Endothelial cell (in vitro differentiated cells): ENCODE results near the gene C11orf21. TPM values are rescaled to one million over a fixed set of nuclear protein-coding genes. Genes with fewer than 3 reads are reported as not detected.

ENCODE experiments used
- DNase-seq: peaks from one replicate; pipeline ENCODE4 v3.0.0; 2021; ENCODE audit warnings: low spot score
- H3K27ac Mint-ChIP-seq: one replicate; pipeline ENCODE4 v1.8.0; 2021; ENCODE audit warnings: mixed read lengths, inconsistent platforms; ENCODE audit not compliant: unreplicated experiment
- H3K27me3 Mint-ChIP-seq: one replicate; pipeline ENCODE4 v1.8.0; 2021; ENCODE audit warnings: mild to moderate bottlenecking, moderate library complexity, mixed read lengths, inconsistent platforms; ENCODE audit not compliant: unreplicated experiment
- H3K36me3 Mint-ChIP-seq: one replicate; pipeline ENCODE4 v1.8.0; 2021; ENCODE audit warnings: mild to moderate bottlenecking, low read depth, mixed read lengths, inconsistent platforms; ENCODE audit not compliant: unreplicated experiment
- H3K4me1 Mint-ChIP-seq: one replicate; pipeline ENCODE4 v1.8.0; 2021; ENCODE audit warnings: mild to moderate bottlenecking, mixed read lengths, inconsistent platforms; ENCODE audit not compliant: unreplicated experiment
- H3K4me3 Mint-ChIP-seq: one replicate; pipeline ENCODE4 v1.8.0; 2021; ENCODE audit warnings: mild to moderate bottlenecking, mixed read lengths, inconsistent platforms; ENCODE audit not compliant: unreplicated experiment
- H3K9me3 Mint-ChIP-seq: one replicate; pipeline ENCODE4 v1.8.0; 2021; ENCODE audit warnings: mixed read lengths, inconsistent platforms; ENCODE audit not compliant: unreplicated experiment
- total RNA-seq: library from RNA; stranded (reverse); fragmentation: NEBNext Ultra II Directional; extraction: Animal tissue kit (Norgen Biotek cat#: 25700); gene quantifications from one replicate; pipeline ENCODE4 v1.2.1, GENCODE V29; 2021; ENCODE audit not compliant: unreplicated experiment
- TF ChIP-seq, protein P1 (sequence below): fragments of 200-600 bp; sonication (generic); IDR thresholded peaks from one replicate; pipeline ENCODE4 v1.5.0; 2021; ENCODE audit warnings: antibody characterized with exemption; ENCODE audit not compliant: unreplicated experiment

The C11orf21 gene
- total RNA-seq, 1 donor from 2014 or later = 0.13 TPM

DNA sequence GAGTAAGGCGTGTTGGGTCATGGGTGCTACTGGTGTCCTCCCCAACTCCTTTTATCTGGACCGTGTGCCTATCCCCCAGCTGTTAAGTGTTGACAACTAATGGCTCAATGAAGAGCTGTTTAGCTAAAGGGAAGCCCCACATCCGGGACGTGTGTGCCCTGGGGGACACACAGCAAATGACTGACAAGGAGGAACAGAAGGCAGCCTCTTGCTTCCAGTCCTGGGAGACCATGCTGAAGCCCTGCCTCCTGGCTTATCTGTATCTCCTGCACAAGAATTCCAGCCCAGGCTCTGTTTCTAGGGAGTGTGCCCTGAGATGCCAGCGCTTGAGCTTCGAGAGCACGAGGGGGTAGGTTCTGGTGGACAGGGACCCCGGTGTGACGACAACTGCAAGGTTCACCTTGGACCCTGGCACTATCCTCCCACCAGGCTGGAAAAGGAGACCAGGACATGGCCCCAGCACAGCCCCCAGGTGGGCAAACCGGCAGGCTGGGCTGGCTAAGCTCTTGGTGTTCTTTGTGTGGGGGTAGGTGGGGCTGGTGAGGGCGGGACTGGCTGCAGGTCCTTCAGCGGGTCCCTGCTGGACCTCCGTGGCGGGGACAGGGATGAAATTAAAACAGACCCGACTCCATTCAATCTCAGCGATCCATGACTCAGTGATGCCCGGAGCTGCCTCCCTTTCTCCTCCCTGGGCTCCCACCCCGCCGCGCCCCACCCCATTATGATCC, 52.4 kb downstream of the C11orf21 start:
- Mint-ChIP-seq H3K27me3 (peaks cover 1% of the 10 kb centered on the region), H3K9me3 (no peaks in the 10 kb centered on the region), H3K4me1 (no peaks in the 10 kb centered on the region), H3K4me3 (no peak overlapping the region), H3K27ac (no peak overlapping the region), H3K36me3 (no peaks in the 10 kb centered on the region)
- no peak for DNase-seq
- TF ChIP-seq, protein P1, sequence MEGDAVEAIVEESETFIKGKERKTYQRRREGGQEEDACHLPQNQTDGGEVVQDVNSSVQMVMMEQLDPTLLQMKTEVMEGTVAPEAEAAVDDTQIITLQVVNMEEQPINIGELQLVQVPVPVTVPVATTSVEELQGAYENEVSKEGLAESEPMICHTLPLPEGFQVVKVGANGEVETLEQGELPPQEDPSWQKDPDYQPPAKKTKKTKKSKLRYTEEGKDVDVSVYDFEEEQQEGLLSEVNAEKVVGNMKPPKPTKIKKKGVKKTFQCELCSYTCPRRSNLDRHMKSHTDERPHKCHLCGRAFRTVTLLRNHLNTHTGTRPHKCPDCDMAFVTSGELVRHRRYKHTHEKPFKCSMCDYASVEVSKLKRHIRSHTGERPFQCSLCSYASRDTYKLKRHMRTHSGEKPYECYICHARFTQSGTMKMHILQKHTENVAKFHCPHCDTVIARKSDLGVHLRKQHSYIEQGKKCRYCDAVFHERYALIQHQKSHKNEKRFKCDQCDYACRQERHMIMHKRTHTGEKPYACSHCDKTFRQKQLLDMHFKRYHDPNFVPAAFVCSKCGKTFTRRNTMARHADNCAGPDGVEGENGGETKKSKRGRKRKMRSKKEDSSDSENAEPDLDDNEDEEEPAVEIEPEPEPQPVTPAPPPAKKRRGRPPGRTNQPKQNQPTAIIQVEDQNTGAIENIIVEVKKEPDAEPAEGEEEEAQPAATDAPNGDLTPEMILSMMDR = no peak

DNA sequence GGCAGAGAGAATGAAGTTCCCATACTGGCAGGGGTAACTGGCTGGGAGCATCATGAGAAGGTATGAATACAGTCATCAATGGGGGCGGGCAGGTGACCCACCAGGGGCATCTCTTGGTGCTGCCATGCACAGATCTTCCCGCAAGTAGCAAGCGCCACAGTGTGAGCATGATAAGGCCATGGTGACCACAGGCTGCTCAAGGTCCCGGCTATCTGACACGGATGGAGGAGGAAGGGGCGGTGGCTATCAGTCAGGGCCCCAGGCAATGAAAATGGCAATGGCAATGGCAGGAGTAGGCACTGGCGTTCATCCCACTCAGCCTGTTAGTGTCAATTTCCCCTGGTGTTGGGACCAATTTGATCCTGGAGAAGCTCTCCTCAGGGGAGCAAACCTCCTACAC, 53.0 kb downstream of the C11orf21 start:
- Mint-ChIP-seq H3K36me3 (no peaks in the 10 kb centered on the region), H3K4me1 (no peaks in the 10 kb centered on the region), H3K27me3 (peaks cover 1% of the 10 kb centered on the region), H3K27ac (no peak overlapping the region), H3K9me3 (no peaks in the 10 kb centered on the region), H3K4me3 (no peak overlapping the region)
- no peak for DNase-seq
- TF ChIP-seq, protein P1 = no peak

DNA sequence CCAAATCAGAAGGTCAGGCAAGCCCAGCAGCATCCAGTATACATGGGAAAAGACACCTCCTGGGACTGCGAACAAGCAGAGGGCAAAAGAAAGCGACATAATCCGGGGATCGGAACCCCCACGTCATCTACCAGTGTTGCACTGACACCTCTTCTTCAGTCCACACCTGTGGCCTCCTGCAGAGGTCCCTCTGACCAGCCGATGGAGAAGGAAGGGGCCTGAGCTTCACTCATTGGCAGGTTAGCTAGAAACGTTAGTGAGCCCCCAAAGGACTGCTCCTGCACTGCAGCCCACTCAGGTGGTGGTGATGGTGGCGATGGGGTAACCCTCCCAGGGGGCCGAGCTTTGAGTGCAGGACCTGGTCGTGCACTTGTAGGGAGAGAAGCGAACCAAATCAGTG, 53.5 kb downstream of the C11orf21 start:
- H3K27me3 Mint-ChIP-seq = peaks cover 1% of the 10 kb centered on the region
- no peaks in the 10 kb centered on the region for H3K36me3 Mint-ChIP-seq
- TF ChIP-seq, protein P1 = no peak
- no peak for DNase-seq
- no peaks in the 10 kb centered on the region for H3K4me1 Mint-ChIP-seq
- H3K4me3 Mint-ChIP-seq = no peak overlapping the region
- H3K9me3 Mint-ChIP-seq = no peaks in the 10 kb centered on the region
- H3K27ac Mint-ChIP-seq = no peak overlapping the region

DNA sequence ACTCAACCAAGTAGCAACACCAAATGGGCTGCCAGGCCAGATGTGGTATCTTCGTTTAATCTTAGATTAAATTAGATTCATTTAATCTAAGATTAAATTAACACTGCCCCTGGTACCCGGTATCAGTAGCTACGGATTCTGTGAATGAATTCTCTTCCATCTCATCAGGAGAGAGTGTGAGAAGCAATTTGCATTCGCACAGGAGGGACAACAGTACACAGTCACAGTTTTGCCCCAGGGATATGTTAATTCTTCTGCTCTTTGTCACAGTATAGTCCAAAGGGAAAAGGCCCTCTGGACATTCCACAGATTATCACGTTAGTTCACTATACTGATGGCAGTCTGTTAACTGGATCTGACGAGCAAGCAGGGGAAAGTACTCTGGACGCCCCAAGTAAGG, 54.2 kb downstream of the C11orf21 start:
- Mint-ChIP-seq H3K9me3 (no peaks in the 10 kb centered on the region), H3K36me3 (no peaks in the 10 kb centered on the region), H3K4me3 (no peak overlapping the region), H3K27me3 (peaks cover 1% of the 10 kb centered on the region), H3K4me1 (no peaks in the 10 kb centered on the region), H3K27ac (no peak overlapping the region)
- no peak for DNase-seq
- TF ChIP-seq, protein P1 = no peak

Other genes starting within 250 kb of the C11orf21 start
- 2.1 TPM for gene IGF2, start 162.5 kb downstream of the C11orf21 start, total RNA-seq
- gene INS, start 140.7 kb downstream of the C11orf21 start, total RNA-seq = not detected
- not detected for gene TH, start 130.1 kb downstream of the C11orf21 start, total RNA-seq
- not detected for gene ASCL2, start 31.3 kb downstream of the C11orf21 start, total RNA-seq
- gene TSPAN32, start 95 bp upstream of the C11orf21 start, total RNA-seq = 0.23 TPM
- 424 TPM for gene CD81, start 75.4 kb upstream of the C11orf21 start, total RNA-seq
- 48.4 TPM for gene TSSC4, start 98.8 kb upstream of the C11orf21 start, total RNA-seq
- gene TRPM5, start 142.6 kb upstream of the C11orf21 start, total RNA-seq = 0.38 TPM
- gene KCNQ1, start 143.1 kb upstream of the C11orf21 start, total RNA-seq = 35.3 TPM